NCI-H1930 (cell line): Measurements from ENCODE around the gene DNAJC5.
"Not testable (repeated sequence)": the region's sequence is repeated elsewhere in the genome, so short reads cannot be mapped to it uniquely, and the experiment has no call there.

ENCODE experiments used
- DNase-seq, 2 experiments: peaks; one replicate each; lab custom pipeline; 2025; lab: John Stamatoyannopoulos, UW

DNAJC5 gene

GRCh38 chr20:63968136-63968927 lies 73.4 kb downstream of the DNAJC5 start:
- no peak for DNase-seq

GRCh38 chr20:63968928-63969760 lies 74.2 kb downstream of the DNAJC5 start:
- DNase-seq, result no peak

- peak; percentile 45 to 74 for DNase-seq
Observed at GRCh38 chr20:63969838-63970713, 75.2 kb downstream of the DNAJC5 start, which contains the start of gene ZNF512B. Gene ZNF512B (minus strand): TSS chr20:63969930. CDS start chr20:63967950, 1,980 bp downstream.

- no peak for DNase-seq
Observed at GRCh38 chr20:63970714-63971431, 75.9 kb downstream of the DNAJC5 start.

GRCh38 chr20:63971960-63972311 lies 77.0 kb downstream of the DNAJC5 start:
- not testable (repeated sequence) for DNase-seq

GRCh38 chr20:63972312-63973159 lies 77.6 kb downstream of the DNAJC5 start:
- no peak for DNase-seq

- no peak for DNase-seq
Observed at GRCh38 chr20:63973160-63973479, 78.2 kb downstream of the DNAJC5 start.

GRCh38 chr20:63973636-63974401 lies 78.9 kb downstream of the DNAJC5 start:
- peak; percentile 67 to 76 for DNase-seq

- DNase-seq, result no peak
Observed at GRCh38 chr20:63974402-63975200, 79.7 kb downstream of the DNAJC5 start.

GRCh38 chr20:63976511-63976910 lies 81.6 kb downstream of the DNAJC5 start:
- not testable (repeated sequence) for DNase-seq

- no peak for DNase-seq
Observed at GRCh38 chr20:63976980-63977738, 82.2 kb downstream of the DNAJC5 start.

- no peak for DNase-seq
Observed at GRCh38 chr20:63977739-63978276, 82.9 kb downstream of the DNAJC5 start.

- DNase-seq, result peak; percentile 51 to 55
Observed at GRCh38 chr20:63978319-63979228, 83.6 kb downstream of the DNAJC5 start.

GRCh38 chr20:63979229-63979556 lies 84.3 kb downstream of the DNAJC5 start:
- no peak for DNase-seq

- peak; percentile 42 to 68 for DNase-seq
Observed at GRCh38 chr20:63979557-63980316, 84.8 kb downstream of the DNAJC5 start, which contains the start of gene SAMD10. Gene SAMD10 (minus strand): TSS chr20:63979642. CDS start chr20:63979467, 175 bp downstream.

- DNase-seq, result no peak
Observed at GRCh38 chr20:63980317-63980805, 85.4 kb downstream of the DNAJC5 start.
